Dermis microvascular lymphatic vessel endothelial cell (primary cell): Measurements from ENCODE around the gene MAS1. TPM values are rescaled to one million over a fixed set of nuclear protein-coding genes. Genes with fewer than 3 reads are reported as not detected.

Experiments used
- DNase-seq, 2 donors: peaks; one replicate each; pipeline versions ENCODE4 v3.0.0 to v3.0.0-alpha.2; 2010; ENCODE audit warnings: low read depth in 2 of 2
- total RNA-seq: library from RNA; depleted of rRNA; stranded (reverse); fragments of >200 nt; gene quantifications from 2 replicates; pipeline ENCODE4 v1.2.1, GENCODE V29; 2014

Gene MAS1
- total RNA-seq, 1 donor from 2014 or later, result not detected

GRCh38 chr6:159879856-159880255, 10.9 kb upstream of the MAS1 start:
- no peak for DNase-seq

GRCh38 chr6:159880412-159880975, 10.3 kb upstream of the MAS1 start:
- no peak for DNase-seq

DNA sequence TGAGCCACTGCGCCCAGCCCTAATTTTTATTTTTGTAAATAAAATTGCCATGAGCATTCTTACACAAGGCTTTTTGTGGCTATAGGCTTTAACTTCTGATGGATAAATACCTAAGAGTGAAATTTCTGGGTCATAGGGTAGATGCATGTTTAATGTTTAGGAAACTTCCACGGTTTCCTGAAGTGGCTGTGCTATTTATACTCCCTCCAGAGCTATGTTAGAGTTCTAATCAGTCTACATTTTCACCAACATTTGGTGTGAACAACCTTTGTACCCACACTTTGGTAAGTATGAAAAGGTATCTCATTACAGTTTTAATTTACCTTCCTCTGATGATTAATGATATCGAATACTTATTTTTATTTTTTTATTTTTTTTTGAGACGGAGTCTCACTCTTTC, 6.1 kb upstream of the MAS1 start:
- DNase-seq, result no peak

DNA sequence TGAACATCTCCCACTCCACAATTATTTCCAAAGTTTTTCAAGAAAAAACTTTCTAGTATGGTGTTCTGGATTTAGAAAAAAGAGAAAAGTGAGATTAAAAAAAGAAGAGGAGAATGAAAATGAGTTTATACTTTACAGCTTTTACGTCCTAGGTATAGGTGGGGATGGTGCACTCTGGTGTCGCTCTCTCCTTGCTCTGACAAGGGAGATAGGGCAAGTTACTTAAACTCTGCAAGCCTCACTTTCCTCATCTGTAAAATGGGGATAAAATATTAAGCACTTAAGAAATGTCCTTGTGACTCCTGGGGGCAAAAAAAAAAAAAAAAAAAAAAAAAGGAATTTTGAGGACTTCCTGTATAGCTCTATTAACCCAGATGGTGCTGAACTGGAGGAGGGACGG, 4.5 kb upstream of the MAS1 start:
- no peak for DNase-seq

GRCh38 chr6:159887146-159887545, 3.6 kb upstream of the MAS1 start:
- no peak for DNase-seq

- no peak for DNase-seq
Measured at GRCh38 chr6:159887761-159888160, 3.0 kb upstream of the MAS1 start.

DNA sequence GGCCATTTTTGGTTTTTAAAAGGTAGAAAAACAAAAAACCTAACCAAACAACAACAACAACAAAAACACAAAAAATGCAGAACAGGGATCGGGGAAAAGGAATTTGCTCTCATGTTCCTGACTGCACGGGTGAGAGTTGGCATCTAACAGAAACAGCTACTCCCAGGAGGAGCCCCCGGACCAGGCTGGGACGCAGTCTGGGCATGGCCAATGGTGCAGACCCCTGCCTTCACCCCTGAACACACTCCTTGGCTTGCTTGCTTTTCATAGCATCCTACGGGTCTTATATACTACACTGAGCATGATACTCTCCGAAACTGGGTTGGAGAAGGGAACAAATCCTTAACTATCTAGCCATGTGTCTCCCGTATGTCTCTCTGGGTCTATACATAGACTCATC, 587 bp upstream of the MAS1 start:
- no peak for DNase-seq

GRCh38 chr6:159892053-159892452, 1.3 kb downstream of the MAS1 start:
- no peak for DNase-seq

DNA sequence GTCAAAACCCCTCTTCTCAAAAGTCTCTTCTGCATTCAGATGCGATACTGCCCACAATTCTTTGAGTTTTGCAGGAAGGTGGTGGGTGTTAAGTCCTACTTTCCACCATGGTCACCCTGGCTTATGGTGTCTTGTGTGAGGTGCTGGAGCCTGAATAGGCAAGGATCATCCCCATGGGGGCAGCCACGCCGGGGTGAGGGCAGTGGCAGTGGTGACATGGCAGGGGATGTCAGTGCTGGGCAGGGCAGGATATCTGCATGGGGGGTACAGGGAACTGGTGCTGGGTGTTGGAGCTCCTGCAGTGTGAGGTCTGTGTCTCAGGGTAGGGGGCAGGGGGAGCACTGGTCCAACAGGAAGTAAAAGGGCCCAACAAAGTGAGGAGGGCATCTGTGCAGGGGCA, 2.3 kb downstream of the MAS1 start:
- DNase-seq, result no peak

DNA sequence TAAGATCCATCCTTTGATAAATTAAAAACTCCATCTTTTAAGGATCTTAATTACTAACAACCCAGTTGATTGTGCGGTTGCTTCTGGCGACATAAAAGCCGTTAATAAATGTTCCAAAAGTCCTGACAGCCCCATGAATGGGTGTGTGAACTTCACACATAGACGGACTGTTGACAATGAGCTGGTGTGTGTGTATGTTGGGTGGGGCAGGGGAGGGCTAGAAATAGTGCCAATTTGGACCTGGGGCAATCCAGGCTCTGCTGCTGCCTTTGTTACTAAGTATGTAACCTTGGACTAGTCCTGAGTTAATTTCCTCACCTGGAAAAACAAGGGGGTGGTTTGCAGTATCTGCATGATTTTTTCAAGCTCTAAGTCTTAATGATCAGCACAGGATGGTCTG, 4.2 kb downstream of the MAS1 start:
- DNase-seq, result no peak

- no peak for DNase-seq
Measured at GRCh38 chr6:159897603-159898002, 6.8 kb downstream of the MAS1 start.

- DNase-seq, result no peak
Measured at GRCh38 chr6:159898519-159898918, 7.7 kb downstream of the MAS1 start.

DNA sequence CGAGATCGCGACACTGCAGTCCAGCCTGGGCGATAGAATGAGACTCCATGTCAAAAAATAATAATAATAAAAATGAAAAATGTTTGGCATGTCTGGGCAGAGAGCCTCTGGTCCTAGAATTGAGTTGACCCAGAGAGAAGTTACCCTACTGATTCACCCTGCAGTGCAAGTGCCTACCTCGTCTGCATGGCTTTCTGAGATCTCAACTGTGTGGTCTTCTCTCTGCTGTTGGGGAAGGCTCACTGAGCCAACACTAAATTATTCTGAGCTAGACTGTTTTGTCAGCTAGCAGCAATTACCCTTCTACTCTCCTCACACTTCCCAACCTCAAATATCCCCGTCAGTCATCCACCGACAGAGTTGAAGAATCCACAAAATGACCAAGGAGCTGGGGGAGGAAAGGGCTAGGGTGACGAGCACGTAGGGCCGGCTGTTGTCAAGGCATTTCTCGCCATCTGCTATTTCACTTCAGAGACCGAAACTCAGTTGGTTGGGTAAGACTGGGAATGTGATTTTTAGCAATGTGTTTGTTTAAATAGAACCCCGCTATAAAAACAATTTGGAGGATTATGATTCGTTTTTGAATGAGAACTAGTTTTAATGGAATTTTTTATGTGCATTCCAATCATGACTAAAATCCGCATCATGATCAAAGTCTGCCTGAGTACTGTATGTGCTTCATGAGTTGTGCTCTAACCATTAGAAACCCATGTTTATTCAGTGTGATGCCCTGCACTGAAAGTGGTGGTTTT, 9.4 kb downstream of the MAS1 start:
- no peak for DNase-seq

- DNase-seq, result no peak
Measured at GRCh38 chr6:159902620-159903019, 11.8 kb downstream of the MAS1 start.

GRCh38 chr6:159904497-159904911, 13.7 kb downstream of the MAS1 start:
- DNase-seq, result no peak

DNA sequence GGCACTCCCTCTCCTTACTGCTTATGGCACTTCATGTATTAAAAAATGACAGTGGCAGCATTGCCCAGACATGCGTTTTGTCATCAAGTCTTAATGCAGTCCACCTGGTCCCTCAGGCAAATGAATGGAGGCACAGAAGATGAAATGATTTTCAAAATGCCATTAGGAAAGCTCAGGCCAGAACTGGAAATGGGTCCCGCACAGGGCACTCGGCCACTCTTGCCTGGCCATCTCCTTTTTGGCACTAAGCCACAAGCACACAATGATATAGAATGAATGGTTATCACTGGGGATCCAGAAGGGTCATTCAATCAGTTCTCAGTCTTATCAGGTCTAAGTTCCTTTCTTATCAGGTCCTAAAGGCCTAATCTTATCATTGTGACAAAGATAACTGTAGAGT, 15.6 kb downstream of the MAS1 start:
- DNase-seq, result no peak

DNA sequence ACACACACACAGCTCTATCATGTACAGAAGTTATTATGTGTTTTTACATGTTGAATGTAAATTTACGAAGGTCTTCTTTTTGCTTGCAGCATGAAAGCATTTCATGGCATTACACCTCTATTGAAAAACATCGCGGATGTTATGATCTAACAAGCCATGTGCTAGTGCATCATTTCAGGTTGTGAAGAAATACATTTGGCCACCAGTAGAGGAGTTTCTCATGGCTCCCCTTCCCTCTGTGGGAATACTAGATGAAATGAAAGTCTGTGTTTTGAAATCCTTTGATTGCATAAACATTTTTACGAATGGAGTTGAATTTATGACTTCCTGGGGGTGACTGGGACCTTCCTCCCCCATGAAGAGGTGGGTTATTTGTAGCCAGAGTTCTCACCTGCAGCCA, 17.7 kb downstream of the MAS1 start:
- no peak for DNase-seq

DNA sequence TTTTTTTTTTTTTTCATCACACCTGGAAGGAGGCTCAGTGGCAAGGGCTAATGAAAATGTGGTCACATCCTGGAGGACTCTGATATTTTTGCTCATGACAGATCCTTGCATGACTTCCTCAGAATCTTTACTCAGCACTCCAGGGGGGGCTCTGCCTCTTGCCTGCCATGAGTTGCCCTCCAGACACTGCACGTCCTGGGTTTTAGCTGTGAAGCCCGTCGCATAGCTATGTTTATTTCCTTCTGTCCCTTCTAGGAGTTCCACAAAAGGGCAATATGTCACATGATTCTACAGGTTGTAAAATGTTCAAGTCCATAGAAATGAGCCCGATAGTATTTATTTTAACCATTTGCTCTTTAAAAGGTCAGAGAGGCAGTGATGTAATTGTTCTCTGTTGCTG, 18.2 kb downstream of the MAS1 start:
- DNase-seq, result no peak

DNA sequence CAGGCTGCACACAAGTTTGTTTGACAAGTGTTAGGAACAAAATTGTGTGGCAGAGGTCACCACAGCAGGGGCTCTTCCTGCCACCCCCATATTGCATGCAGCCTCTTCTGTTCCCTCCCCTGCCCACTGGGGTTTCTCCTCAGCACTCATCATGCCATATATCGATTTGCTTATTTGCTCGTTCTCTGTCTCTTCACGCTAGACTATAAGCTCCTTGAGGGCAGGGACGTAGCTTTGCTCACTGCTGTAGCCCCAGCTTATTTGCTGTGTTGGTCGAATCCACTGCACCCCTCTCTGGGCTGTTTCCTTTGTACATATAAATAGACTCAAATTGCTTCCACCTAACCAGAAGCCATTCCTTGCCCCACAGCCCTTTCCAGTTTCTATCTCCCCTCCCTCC, 19.6 kb downstream of the MAS1 start:
- no peak for DNase-seq

DNA sequence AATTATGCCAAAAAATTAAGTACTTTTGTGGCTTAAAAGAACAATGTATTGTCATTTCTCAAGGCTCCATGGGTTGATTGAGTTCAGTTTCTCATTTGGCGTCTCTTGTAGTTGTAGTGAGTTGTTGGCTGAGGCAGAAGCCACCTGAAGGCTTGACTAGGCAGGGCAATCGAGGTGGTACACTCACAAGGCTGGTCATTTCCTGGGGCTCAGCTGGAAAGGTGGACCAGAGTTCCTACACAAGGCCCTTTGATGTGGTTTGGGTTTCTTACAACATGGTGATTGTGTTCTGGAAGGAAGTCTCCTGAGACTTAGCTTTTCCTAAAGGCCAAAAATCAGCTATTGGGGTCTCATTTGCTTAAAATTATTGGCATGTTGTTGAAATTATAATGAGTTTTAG, 22.6 kb downstream of the MAS1 start:
- DNase-seq, result no peak

DNA sequence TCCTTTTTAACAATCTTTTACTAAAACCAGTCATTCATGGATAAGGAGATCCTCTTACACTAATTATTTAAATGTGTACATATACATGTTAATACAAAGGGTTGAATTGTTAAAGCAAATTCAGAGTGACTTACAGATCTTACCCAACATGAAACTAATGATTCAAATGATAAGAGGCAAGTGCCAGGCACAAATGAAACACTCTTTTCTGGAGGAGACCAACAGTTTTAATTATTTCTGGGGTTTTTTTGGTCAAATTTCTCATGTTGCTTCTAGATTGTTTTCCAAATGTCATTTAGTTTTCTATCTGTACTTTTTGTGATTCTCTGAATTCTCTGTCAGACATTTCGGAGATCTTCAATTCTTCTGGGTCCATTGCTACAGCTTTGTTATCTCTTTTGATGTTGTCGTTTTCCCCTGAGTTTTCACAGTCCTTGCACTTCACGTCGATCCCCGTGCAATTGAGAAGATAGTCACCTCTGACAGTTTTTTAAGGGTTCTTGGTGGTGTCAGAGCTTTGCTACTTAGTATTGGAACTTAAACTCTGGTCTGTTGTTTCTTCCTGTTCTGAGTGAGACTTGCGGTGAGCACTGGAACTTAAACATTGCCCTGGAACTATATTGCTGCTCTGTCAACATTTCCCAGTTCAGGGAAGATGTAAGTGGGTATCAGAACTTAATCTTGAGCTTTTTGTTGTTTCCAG, 23.2 kb downstream of the MAS1 start:
- DNase-seq, result no peak

GRCh38 chr6:159914565-159914923, 23.8 kb downstream of the MAS1 start:
- DNase-seq, result no peak

- no peak for DNase-seq
Measured at GRCh38 chr6:159915397-159915796, 24.6 kb downstream of the MAS1 start.
